Osteocyte (in vitro differentiated cells): Measurements from ENCODE around the gene RFX3. TPM values are rescaled to one million over a fixed set of nuclear protein-coding genes. Genes with fewer than 3 reads are reported as not detected.

Source experiments
- DNase-seq: peaks from one replicate; pipeline ENCODE4 v3.0.0; 2021; ENCODE audit warnings: mixed read lengths; ENCODE audit not compliant: unreplicated experiment; ENCODE audit errors: extremely low spot score
- H3K27ac Mint-ChIP-seq: one replicate; pipeline ENCODE4 v1.8.0; 2021; ENCODE audit warnings: mild to moderate bottlenecking, mixed read lengths; ENCODE audit not compliant: unreplicated experiment
- H3K27me3 Mint-ChIP-seq: one replicate; pipeline ENCODE4 v1.8.0; 2021; ENCODE audit warnings: mixed read lengths; ENCODE audit not compliant: unreplicated experiment
- H3K36me3 Mint-ChIP-seq: one replicate; pipeline ENCODE4 v1.8.0; 2021; ENCODE audit warnings: mixed read lengths; ENCODE audit not compliant: unreplicated experiment
- H3K4me1 Mint-ChIP-seq: one replicate; pipeline ENCODE4 v1.8.0; 2021; ENCODE audit warnings: mixed read lengths; ENCODE audit not compliant: unreplicated experiment
- H3K4me3 Mint-ChIP-seq: one replicate; pipeline ENCODE4 v1.8.0; 2021; ENCODE audit warnings: mild to moderate bottlenecking, moderate library complexity, mixed read lengths; ENCODE audit not compliant: unreplicated experiment
- H3K9me3 Mint-ChIP-seq: one replicate; pipeline ENCODE4 v1.8.0; 2021; ENCODE audit warnings: mixed read lengths; ENCODE audit not compliant: unreplicated experiment
- total RNA-seq: library from RNA; stranded (reverse); gene quantifications from 2 replicates; pipeline ENCODE4 v1.2.1, GENCODE V29; 2021
- TF ChIP-seq, protein P1 (sequence below): fragments of 200-600 bp; sonication (generic); IDR thresholded peaks from 2 replicates; pipeline ENCODE4 v1.5.0; 2021; ENCODE audit warnings: antibody characterized with exemption, mild to moderate bottlenecking, moderate library complexity

RFX3 gene
- total RNA-seq, 1 donor from 2014 or later, result 10.0 TPM

DNA sequence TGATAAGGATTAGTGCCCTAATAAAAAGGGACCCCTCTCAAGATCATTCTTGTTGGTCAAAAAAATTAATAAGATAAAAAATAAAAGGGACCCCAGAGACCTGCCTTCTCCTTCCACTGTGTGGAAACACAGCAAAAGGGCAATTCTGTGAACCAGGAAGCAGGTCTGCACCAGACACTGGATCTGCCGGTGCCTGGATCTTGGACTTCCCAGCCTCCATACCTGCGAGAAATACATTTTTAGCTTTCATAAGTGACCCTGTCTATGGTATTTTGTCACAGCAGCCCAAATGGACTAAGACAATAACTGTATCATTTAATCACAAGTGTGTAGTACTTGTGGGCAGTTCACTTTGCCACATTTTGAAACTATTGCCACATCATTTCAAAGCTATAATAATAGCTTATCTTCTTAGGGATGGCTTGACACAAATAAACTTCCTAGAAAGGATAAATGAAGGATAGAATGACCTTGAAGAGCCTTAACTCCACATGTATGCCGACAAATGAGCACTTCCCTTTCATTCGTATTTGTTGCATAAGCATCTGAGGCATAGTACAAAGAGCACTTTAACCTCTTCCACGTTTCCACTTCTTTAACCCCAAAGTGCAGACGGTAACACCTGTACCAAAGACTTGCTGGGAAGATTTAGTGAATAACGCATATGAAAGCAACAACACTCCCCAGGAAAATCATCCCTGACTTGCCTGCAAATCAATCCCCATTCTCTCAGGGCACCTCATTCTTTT is 336.5 kb downstream of the RFX3 start:
- Mint-ChIP-seq H3K4me3 (no peak overlapping the region), H3K4me1 (no peaks in the 10 kb centered on the region), H3K36me3 (no peaks in the 10 kb centered on the region), H3K27ac (no peak overlapping the region), H3K27me3 (peaks cover 30% of the 10 kb centered on the region), H3K9me3 (no peaks in the 10 kb centered on the region)
- TF ChIP-seq, protein P1, sequence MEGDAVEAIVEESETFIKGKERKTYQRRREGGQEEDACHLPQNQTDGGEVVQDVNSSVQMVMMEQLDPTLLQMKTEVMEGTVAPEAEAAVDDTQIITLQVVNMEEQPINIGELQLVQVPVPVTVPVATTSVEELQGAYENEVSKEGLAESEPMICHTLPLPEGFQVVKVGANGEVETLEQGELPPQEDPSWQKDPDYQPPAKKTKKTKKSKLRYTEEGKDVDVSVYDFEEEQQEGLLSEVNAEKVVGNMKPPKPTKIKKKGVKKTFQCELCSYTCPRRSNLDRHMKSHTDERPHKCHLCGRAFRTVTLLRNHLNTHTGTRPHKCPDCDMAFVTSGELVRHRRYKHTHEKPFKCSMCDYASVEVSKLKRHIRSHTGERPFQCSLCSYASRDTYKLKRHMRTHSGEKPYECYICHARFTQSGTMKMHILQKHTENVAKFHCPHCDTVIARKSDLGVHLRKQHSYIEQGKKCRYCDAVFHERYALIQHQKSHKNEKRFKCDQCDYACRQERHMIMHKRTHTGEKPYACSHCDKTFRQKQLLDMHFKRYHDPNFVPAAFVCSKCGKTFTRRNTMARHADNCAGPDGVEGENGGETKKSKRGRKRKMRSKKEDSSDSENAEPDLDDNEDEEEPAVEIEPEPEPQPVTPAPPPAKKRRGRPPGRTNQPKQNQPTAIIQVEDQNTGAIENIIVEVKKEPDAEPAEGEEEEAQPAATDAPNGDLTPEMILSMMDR, result no peak
- DNase-seq, result no peak

DNA sequence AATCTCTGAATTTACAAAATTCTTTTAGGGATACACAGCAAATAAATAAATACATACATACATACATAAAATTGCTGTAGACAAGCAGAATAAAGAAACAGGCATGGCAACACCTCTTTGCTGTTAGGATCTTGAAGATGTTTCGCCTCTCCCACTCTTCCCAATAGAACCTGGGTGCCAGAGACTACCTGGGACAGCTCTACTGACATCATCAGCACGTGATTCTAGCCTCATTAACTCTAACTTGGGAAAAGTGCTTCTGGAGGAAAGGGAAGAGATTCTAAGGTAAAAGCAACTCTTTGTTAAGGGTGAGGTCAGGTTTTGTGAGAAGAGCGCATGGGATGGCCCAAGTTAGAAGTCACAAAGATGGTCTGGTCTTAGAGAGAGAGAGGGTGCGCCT is 339.1 kb downstream of the RFX3 start:
- TF ChIP-seq, protein P1, result no peak
- H3K9me3 Mint-ChIP-seq, result no peaks in the 10 kb centered on the region

DNA sequence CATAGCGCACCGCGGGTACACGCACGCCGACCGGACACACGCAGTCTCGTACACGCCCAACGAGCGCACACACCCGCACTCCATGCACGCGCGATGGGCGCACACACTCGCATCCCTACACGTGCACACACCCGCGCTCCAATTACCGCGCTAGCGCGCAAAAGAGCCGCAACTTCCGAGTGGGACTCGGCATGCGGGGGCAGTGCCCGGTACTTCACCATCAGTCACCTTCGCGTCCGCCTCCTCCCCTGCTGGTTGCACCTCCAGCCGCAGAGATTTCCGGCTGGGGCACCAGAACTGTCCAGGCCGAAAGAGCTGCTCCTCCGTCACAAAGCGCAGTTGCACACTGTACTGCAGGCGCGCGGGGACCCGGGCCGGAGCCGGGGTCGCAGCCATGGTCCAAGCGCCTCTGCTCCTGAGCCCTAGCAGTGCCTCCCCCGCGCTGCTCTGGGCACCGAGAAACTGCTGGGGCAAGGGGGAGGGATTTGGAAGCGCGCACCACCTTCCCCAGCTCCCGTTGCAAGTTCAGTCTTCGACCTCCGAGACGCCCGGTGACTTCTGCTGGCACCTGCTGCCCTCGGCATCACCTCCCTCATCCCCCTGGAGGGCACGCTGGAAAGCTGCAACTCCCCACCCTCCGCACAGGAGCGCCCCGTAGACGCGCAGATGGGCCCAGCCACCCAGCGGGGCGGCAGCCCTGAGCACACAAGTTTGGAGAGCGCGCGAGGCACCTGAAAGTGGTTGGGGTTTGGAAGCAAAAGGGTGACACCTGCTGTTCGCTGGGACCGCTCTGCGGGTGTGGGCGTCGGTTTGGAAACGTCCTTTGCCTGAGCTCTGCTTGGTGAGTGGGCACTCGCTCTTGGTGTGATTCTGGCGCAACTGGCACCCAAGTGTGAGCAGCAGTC is 344.5 kb downstream of the RFX3 start:
- Mint-ChIP-seq H3K9me3 (no peaks in the 10 kb centered on the region), H3K27ac (no peak overlapping the region), H3K4me3 (peak overlapping the region; percentile 65), H3K27me3 (peaks cover 29% of the 10 kb centered on the region), H3K36me3 (no peaks in the 10 kb centered on the region), H3K4me1 (peaks cover 12% of the 10 kb centered on the region)
- no peak for DNase-seq
- TF ChIP-seq, protein P1, result peak; percentile 59

More for the DNA sequence above, 339.1 kb downstream of the RFX3 start:
- Mint-ChIP-seq H3K36me3 (no peaks in the 10 kb centered on the region), H3K27ac (no peak overlapping the region), H3K27me3 (peaks cover 32% of the 10 kb centered on the region), H3K4me1 (no peaks in the 10 kb centered on the region), H3K4me3 (no peak overlapping the region)
- DNase-seq, result no peak

DNA sequence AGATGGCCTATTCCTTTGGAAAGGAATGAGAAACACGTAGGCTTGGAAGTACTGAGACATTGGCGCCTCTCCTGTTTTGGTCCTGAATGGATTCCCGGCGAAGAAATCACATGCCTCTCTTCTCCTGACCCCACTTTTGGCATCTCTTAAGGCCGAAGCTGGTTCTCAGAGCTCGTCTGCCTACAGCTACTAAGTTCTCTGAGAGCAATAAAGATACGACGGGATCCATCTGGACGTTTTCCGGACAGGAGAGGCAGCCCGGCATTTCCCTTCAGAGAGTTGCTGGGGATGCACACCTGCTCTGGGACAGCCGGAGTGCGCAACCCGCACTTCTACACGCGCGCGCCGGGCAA is 345.1 kb downstream of the RFX3 start:
- TF ChIP-seq, protein P1, result no peak
- Mint-ChIP-seq H3K9me3 (no peaks in the 10 kb centered on the region), H3K4me3 (peak overlapping the region; percentile 65), H3K4me1 (peaks cover 12% of the 10 kb centered on the region), H3K27ac (no peak overlapping the region), H3K27me3 (peaks cover 27% of the 10 kb centered on the region), H3K36me3 (no peaks in the 10 kb centered on the region)
- no peak for DNase-seq

DNA sequence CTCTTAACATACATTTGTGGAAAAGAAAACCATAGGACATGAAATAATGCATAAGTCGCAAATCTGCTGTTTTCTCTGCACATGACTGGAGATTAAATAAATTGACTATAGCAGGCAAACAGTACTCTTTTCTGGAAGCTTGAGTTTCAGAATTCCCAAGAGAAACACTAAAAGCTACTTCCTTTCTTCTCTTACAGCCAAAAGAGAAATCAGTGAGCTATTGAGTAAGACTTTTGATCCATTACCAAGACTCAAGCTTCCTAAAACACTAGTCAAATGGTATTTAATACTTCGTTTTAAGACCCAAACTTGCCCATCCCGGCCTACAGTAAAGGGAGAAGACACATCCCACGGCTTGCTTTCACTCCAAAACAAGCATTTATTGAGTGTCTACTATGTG is 346.1 kb downstream of the RFX3 start:
- TF ChIP-seq, protein P1, result no peak
- Mint-ChIP-seq H3K27ac (no peak overlapping the region), H3K27me3 (peaks cover 25% of the 10 kb centered on the region), H3K4me1 (peaks cover 12% of the 10 kb centered on the region), H3K9me3 (no peaks in the 10 kb centered on the region), H3K4me3 (no peak overlapping the region), H3K36me3 (no peaks in the 10 kb centered on the region)
- no peak for DNase-seq
